Gastroesophageal sphincter (tissue), 3 donors: ENCODE data around the gene SKIDA1.

Experiments
- CTCF ChIP-seq, 4 experiments: fragments of 200-600 bp in 2 of 4; fragments of 450-650 bp in 2 of 4; sonication (generic) in 1 of 4; IDR thresholded peaks; one replicate each; pipeline ENCODE4 v1.5.1; 2017 to 2019; ENCODE audit warnings: antibody characterized with exemption in 4 of 4, mild to moderate bottlenecking in 2 of 4, moderate library complexity in 2 of 4
- POLR2A ChIP-seq, 2 donors: fragments of 450-650 bp; IDR thresholded peaks; one replicate each; pipeline ENCODE4 v1.6.1; 2017; ENCODE audit warnings: antibody characterized with exemption in 2 of 2, mild to moderate bottlenecking in 2 of 2, moderate library complexity in 1 of 2

GRCh38 chr10:21488957-21489446 is 36.5 kb downstream of the SKIDA1 start:
- TF ChIP-seq CTCF (IDR thresholded peaks at IDR 0.05) (no peak), POLR2A (IDR thresholded peaks at IDR 0.05) (no peak)
